Stimulated activated CD4-positive, alpha-beta T cell treated with anti-CD3 and anti-CD28 coated beads, Interleukin-15, amount 100 ng/mL, for 24 hours (primary cell): Measurements from ENCODE around the gene LTC4S.

Source experiments
- DNase-seq: peaks from one replicate; pipeline ENCODE4 v3.0.0-alpha.2; 2020

LTC4S gene

DNA sequence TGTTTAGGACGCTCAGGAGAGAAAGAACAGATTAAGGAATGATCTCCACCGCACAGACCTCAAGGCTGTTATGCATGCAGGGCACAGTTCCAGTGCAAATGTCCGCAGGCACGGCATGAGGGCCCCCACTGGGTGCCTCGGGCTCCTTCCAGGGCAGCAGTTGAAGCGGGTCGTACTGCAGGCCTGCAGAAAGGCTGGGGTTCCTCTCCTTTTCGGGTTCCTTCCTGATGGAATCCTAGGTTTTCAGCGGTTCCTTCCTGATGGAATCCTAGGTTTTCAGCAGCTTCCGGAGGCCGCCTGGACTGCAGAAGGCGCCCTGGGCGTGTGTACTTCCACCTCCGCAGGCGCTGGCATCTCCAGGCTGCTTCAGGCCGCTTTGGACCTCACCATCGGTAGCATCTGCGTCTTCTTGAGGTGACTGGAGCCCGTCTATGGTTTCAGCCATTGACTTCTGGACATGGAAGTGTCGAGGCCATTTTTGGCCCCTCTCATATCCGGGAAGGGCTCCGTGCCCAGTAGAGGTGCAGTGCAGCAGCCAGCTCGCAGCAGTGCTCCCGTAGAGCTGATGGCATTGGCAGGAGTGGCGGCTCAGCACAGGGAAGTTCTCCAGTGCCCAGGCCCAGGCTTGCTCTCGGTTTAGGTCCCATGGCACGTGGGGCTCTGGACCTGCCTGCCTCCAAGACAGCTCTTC lies 18.5 kb downstream of the LTC4S start:
- no peak for DNase-seq

DNA sequence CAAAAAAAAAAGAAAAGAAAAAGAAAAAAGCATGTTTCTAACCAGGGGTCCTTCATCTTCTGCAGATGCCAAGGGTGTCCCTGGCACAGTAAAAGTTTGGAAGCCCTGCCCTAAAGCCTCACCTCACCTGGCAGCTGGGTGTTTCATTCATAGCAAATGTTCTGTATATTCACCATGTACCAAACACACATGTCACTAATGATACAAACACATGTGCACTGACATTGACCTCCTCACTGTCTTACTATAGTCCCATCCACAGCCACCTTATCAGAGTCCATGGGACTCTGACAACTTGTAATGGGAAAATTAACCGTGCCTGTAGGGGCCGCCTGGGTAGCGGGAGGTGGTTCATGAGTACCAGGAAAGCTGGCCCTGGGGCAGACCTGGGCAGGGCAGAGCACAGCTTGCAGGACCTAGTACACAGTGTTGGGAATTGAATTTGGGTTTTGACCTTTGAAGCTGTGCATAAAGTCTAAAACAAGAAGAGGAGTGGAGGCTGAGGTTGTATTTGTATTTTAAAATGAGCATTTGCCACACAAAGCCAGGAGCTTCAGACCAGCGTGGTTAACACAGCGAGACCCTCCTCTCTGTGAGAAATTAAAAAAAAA lies 19.3 kb downstream of the LTC4S start:
- DNase-seq = no peak

DNA sequence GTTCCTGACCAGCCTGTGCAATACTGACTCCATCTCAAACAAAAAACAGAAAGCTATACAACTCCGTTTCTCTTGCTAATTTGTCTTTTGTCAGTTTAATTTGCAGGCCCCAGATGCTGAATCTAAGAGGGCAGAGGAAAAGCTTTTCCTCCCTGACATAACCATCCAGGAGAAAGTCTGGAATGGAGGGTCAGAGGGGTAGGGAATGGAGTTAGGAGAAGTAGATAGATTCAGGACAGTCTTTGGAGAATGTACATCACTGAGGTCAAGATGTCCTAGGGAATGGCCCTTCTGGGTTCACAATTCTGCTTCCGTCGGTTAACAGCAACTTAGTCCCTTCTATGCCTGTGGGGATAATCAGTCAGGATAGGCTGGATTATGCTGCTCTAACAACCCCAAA lies 20.3 kb downstream of the LTC4S start:
- no peak for DNase-seq

DNA sequence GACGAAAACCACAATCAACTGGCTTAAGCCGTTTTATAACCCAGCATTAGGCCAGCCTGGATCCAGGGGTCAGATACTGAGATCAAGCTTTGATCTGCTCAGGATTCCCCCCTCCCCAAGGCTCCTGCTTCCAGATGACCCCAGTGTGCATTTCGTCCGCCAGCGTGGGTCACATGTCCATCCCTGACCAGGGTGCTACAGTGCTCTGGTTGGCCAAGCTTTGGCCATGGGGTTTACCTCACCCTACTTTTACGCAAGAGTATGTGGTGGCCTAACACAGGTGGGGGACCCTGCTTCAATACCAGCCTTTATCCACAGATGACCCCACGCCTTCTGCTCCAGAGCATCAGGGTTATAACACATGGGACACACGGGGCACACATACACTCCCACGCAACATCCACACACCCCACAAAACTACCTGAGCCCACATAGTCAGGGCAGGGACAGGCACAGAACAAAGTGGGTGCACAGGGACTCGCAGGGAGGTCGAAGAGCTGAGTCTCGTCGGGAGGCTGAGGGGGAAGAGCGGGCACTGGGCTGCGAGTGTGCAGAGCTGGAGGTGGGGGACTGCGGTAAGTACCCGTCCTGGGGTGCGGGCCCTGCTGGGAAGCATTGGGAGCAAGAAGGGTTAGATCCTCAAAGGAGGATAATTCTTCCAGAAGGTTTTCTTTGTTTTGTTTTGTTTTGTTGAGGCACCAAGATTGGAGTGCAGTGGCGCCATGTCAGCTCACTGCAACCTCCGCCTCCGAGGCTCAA lies 21.9 kb downstream of the LTC4S start:
- no peak for DNase-seq

DNA sequence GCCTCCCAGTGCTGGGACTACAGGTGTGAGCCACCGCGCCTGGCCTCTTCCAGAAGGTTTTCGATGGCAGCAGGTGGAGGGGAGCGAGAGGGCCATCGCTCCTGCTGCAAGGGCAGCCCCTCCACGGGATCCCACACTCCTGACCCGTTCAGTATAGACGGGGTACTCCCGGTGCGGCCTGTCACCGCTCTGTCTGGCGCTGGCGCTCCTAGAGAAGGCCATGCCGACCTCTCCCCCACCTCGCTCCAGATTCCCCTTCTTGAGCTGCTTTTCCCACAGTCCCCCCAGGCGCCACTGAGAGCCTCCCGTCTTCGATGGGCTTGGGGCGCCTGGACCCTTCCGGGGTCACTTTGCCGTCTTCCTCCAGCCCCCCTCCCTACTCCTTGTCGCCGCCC lies 22.6 kb downstream of the LTC4S start:
- DNase-seq = no peak

DNA sequence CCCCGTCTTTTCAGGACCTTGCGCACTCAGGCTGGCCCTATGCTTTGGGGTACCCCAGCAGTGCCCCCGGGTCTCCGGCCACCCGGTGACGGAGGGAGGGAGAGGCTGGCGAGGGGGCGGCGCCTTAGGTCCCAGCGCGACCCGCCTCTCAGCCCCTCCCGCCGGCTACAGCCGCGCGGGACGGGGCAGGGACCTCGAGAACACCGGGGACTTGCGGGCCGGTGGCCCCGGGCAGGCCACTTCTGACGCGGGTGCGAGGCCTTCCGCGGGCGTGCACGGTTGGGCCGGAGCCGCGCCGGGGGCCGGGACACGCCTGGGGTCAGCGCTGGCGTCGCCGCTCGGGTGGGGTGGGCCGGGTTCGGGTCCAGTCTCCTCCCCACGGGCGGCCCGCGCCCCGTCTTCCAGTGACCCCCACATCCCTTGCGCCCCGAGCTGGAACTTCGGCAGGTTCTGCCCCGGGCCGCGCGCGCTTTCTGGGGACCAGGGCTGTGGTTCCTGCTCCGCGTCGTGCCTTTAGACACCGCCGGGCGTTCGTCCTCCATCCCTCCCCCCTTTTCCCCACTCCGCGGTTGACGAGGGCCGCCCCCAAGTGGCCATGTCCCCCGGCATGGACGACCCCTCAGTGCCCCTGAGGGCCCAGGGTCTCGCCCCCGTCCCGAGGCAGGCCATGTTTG lies 23.1 kb downstream of the LTC4S start:
- no peak for DNase-seq

DNA sequence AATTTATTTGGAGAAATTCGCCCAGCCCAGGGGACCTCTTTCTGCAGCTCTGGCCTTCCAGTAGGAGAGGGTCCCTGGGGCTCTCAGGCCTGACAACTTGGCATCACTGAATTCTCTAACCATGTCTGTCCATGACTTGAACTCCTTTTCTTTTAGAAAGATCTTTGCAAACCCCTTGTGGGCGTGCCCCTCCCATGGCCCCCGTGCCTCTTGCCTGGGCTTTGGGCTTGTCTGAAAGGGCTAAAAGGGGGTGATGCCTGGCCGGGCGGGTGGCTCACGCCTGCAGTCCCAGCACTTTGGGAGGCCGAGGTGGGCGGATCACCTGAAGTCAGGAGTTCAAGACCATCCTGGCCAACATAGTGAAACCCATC lies 23.7 kb downstream of the LTC4S start:
- DNase-seq = no peak

DNA sequence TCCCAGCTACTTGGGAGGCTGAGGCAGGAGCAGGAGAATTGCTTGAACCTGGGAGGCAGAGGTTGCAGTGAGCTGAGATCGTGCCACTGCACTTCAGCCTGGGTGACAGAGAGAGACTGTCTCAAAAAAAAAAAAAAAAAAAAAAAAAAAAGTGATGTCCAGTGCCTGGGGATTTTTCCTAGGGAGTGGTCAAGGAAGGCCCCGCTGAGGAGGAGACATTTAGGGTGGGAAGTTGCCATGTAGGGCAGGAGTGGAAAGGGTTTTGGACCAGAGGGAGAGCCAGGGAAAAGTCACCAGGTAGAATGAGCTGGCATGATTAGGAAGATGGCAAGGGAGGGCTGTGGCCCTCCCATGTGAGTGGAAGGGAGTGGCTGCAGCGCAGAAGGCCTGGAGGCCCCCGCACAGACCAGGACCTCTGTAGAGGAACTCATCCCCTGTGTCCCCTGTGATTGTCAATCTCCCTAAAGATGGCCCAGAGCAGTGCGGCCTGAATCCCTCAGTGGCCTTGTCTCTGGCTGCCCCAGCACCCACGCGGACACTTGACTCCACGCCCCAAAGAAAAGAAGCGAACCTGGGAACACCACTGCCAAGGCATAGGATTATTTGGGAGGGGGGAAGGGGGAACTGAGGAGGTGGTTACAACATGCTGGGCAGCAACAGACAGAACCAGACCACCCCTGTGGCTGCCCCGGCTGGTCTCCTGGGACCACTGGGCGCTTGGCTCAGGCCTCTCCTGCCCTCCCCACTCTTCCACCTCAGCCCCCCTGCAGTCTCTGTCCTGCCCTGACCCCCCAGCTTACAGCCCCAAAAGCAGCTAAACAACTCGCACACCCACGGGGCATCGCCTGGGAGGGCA lies 24.3 kb downstream of the LTC4S start:
- no peak for DNase-seq

DNA sequence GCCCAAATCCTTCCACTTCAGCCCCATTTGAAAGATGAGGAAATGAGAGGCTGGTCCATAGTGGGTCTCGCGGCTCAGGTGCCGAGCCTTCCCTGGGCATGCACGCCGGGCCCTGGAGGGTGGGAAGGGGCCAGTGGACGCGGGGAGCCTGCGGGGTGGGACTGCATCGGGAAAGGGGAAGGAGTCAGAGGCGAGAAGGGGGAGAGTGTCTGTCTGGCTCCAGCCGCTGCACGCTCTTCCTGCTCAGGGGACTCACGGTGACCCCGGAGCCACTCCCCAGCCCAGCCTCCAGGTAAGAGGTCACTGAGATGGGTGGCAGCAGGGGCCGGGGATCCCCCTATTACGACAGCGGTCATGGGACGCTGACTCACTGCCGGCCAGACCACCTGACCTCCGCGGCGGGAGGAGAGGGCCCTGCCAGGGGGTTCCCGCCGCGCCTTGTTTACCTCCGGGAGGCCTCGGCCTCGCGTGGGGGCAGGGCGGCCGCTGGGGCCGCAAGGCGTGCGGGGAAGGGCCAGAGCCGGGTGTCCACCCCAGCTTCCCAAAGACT lies 25.0 kb downstream of the LTC4S start:
- DNase-seq = peak; percentile 83

DNA sequence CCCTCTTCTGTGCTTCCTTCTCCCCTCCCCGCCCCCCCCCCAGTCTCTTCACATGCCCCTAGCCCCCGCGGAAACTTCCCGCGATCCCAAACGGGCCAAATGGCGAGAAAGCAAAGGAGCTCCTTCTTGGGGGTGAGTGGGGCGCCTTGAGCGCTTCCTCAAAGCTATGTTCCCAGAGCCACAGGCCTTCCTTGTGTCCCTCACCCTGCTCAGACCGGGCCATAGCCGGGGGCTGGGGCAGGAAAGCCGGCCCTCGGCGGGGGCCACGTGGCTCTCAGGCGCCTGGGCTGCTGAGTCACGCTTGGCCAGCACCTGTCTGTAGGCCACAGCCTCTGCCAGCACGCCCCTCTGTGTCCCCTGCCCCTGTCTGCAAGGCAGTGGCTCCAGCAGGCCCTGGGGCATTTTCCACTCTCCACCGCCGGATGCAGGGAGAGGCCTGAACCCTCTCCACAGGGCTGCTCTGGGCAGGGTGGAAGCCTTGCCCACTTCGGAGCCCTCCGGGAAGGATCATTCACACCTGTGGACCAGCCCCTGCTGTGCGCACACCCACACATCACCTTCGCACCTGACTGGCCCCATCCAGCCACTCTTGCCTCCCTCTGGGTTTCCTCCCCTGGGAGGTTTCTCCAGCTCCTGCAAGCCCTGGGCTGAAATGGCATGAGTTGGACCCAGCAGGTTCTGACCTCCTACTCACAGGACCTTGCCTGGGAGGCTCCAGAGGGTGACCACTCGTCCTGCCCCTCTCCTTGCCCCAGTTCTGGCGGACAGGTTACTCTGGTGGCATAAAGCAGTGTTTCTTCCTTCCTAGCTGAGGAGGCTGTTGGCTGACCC lies 25.7 kb downstream of the LTC4S start:
- DNase-seq = peak; percentile 51

DNA sequence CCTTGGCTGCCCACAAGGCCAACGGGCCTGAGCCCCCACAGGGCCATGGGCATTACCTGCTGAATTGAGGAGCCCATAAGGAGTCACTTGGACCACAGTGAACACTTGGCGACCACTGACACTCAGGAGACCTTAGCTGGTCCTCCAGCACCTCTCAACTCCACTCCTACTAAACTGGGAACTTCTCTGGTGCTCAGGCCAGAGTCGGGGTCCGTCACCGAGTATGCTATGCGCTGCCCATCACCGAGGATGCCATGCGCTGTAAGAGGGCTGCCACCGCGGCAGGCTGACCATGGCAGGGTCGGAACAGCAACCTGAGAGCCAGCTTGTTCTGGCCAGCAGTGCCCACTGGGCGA lies 26.3 kb downstream of the LTC4S start:
- no peak for DNase-seq

DNA sequence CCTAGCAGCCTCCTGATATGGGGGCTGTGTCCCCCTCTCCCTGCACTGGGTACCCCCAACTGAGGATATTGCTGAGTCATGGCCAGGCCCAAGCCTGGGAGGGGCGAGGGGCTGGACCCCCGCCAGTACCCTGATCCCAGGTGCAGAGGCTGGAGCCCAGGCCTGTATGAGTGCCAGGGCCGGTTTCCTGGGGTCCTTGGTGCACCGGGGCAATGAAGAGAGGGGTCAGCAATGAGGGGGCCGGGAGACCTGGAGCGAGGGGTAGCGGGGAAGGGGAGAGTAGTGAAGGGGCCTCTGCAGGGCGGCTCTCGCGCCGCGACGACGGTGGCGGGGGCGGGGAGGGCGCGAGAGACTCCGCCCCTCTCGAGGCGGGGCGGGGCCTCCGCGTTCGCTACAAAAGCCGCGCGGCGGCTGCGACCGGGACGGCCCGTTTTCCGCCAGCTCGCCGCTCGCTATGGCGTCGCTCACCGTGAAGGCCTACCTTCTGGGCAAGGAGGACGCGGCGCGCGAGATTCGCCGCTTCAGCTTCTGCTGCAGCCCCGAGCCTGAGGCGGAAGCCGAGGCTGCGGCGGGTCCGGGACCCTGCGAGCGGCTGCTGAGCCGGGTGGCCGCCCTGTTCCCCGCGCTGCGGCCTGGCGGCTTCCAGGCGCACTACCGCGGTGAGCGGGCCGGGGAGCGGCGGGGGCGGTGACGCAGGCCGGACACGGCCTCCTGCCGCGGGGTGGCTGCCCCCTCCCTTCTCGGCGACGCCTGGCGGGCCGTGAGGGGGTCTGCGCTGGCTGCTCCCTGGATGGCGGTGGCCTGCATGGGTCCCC lies 26.9 kb downstream of the LTC4S start, which contains the start of gene SQSTM1:
SQSTM1 (plus strand) TSS at position 423 of the 815 bp plus-strand sequence; CDS start at position 455, 32 bp downstream.
- DNase-seq = peak; percentile 84

DNA sequence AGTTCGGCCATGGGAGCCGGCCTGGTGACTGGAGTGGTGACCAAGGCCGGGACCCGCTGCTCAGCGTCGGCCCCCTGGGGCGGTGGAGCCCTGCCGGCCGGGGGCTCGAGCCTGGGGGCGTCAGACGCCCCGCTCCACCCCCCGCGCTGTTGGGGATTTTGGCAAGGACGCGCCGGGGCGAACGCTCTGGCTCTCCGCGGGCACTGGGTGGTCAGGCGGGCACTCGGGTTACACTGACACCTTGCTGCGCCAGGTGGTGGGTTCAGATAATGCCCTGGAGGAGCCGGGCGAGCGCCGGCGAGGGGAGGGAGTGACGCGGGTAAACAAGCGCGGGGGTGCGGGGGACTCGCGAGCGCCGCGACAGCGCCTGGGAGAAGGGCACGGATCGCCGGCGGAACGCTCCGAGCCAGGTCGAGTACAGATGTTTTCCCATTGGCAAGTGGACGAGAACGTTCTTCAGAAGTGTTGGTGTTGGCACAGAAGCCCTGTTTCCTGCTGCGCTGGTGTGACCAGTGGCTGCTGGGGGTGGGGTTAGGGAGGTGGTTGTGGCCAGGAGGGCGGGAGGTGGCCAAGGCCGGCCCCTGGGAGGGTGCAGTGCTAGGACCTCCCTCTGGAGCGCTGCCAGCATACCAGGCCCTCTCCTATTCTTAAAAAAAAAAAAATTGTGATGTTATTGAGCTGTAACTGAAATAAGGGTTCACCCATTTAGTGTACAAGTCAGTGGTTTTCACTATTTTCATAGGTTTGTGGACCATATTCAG lies 27.7 kb downstream of the LTC4S start:
- DNase-seq = peak; percentile 91

DNA sequence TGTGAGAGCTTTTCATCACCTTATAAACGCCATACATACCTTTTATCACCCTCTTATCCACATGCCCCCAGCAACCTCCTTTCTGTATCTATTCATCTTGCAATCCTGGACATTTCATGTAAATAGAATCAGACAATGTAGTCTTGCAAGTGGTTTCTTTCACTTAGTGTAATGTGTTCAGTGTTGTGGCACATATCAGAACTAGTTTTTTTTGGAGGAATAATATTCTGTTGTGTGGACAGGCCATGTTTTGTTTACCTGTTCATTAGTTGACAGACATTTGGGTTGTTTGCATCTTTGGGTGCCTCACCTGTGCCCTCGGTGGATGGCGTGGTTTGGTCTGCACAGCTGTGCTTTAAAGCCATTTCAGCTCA lies 28.3 kb downstream of the LTC4S start:
- DNase-seq = no peak

DNA sequence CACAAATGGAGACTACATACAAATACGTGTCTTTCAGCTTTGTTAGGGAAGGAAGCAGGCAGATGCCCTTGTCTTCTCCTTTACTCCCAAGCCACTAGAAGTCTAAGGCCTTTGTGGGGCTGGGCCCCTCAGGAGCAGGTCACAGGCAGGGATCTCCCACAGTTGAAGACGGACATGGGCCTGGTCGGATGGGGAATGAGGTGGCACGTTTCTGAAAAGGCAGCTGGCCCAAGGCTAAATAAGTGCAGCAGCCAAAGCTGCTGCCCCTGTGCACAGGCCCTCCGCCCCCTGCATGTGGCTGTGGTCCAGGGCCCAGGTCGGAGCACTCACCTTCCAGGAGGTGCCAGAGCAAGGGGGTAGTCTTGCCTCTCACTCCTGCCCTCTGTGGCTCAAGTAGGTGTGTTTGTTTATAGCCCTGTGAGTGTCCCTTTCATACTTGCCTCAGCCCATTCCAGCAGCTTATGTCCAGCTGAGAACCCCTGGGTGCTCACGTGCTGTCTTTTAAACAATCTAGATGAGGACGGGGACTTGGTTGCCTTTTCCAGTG lies 28.7 kb downstream of the LTC4S start:
- DNase-seq = no peak

DNA sequence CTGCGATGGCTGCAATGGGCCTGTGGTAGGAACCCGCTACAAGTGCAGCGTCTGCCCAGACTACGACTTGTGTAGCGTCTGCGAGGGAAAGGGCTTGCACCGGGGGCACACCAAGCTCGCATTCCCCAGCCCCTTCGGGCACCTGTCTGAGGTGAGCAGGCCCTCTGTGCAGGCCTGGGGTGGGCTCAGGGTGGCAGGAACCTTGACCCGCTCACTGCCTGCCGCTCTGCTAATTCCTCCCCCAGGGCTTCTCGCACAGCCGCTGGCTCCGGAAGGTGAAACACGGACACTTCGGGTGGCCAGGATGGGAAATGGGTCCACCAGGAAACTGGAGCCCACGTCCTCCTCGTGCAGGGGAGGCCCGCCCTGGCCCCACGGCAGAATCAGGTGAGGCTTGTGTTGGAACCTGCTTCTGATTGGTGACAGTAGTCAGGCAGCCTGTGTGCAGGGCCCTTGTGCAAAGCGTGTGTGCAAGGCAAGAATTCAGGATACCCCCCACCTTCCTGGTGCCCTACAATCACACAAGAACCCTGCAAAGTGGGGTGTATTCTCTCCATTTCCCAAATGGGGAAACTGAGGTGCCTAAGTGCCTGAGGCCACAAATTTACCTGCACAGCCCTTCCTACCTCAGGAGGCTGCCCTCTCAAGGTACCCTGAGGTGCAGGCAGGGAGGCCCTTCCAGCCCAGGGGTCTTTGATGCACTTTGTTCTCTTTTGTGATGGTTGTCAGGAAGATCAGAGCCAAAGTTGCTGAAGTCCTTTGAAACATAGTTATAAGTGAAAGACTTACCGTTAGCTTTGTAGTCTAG lies 30.4 kb downstream of the LTC4S start:
- DNase-seq = no peak

DNA sequence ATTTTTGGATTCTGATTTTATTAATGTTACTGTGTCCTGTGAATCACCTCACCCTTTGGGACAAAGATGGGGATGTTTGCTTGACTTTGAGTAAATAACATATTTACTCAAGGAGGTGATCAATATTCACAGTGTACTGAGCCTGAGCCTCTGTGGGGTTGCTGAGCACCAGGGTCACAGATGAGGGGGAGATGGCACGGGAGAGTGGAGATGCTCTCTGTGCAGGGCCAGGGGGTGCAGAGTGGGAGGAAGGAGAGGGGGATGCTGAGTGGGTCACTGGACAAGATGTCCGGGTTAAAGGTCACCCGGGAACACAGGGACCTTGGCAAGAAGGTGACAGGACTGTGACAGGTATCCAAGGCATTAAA lies 30.9 kb downstream of the LTC4S start:
- DNase-seq = no peak

DNA sequence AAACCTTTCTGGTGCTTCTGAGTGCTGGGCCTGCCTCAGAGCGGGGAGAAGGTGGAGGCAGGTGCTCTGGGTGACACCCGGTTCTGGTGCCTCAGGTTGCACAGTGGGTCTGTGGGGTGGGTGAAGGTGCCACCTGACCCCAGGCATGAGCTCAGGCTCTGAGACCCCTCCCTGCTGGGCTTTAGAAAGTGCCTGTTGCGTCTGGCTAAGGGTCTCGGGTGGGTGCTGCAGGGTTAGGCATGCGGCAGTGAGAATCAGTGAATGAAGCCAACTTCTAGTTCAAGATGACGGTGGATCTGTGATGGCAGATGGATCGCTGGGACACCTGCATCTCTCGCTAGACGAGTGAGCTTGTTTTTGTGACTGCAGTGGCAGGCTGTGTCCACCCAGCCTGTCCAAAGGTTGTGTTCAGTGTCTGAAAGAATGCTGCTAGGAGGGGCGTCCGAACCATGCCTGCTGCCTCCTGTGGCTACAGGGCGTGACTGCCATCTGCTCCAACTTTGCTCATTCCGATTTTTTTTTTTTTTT lies 31.9 kb downstream of the LTC4S start:
- DNase-seq = no peak
